ENCODE results near the gene EHD1.
A peak's percentile ranks its signal among the peaks of the same experiment; 100 is the strongest.

Gene EHD1

DNA sequence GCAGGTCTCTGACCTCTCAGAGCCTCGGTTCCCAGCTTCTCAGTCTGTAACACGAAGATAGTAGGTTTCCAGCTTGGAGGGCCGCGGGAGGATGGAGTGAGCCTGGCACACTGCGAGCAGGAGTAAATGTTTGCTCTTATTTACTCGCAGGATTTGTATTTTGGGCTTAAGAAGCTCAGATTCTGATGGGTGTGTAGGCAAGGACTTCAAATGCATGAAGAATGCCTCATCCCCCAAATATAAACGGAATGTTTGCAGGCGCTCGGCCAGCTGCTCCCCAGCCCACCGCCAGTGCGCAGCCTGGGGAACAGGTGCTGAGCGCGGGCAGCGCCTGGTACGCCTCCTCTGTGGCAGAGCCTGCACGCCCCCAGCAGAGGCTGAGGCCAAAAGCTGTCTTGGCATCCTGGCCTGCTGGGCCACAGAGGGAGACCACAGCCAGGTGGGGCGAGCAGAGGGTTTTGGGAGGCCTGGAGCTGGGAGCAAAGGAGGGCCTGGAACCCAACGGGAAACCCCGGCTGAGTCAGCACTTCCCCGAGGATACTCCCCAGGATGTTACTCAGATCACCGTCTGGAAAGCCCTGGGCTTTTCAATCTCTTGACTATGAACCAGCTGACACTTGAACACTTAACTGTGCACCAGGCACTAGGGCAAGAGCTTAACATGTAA, 9.4 kb downstream of the EHD1 start:
- no peaks in the 10 kb centered on the region for H3K9me3 ChIP-seq (ENCODE audit: control insufficient read depth, insufficient read depth, low read length)
- peaks cover 100% of the 10 kb centered on the region for H3K4me1 ChIP-seq (ENCODE audit: control insufficient read depth, low read length)
- peaks cover 89% of the 10 kb centered on the region for H3K79me2 ChIP-seq (ENCODE audit: control insufficient read depth, low read length)
- H3K27ac ChIP-seq (ENCODE audit: low read depth, low read length), result peak overlapping the region; percentile 96
- TF ChIP-seq, protein P1, sequence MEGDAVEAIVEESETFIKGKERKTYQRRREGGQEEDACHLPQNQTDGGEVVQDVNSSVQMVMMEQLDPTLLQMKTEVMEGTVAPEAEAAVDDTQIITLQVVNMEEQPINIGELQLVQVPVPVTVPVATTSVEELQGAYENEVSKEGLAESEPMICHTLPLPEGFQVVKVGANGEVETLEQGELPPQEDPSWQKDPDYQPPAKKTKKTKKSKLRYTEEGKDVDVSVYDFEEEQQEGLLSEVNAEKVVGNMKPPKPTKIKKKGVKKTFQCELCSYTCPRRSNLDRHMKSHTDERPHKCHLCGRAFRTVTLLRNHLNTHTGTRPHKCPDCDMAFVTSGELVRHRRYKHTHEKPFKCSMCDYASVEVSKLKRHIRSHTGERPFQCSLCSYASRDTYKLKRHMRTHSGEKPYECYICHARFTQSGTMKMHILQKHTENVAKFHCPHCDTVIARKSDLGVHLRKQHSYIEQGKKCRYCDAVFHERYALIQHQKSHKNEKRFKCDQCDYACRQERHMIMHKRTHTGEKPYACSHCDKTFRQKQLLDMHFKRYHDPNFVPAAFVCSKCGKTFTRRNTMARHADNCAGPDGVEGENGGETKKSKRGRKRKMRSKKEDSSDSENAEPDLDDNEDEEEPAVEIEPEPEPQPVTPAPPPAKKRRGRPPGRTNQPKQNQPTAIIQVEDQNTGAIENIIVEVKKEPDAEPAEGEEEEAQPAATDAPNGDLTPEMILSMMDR (IDR thresholded peaks at IDR 0.05; ENCODE audit: low read depth, low read length, poor library complexity, severe bottlenecking), result no peak
- TF ChIP-seq EZH2phosphoT487 (IDR thresholded peaks at IDR 0.05; ENCODE audit: borderline replicate concordance, low read length), result no peak
- H3F3A ChIP-seq (ENCODE audit: control insufficient read depth, insufficient read depth), result peaks cover 43% of the 10 kb centered on the region
- H3K27me3 ChIP-seq (ENCODE audit: control insufficient read depth, low read length), result no peaks in the 10 kb centered on the region
- peak overlapping the region; percentile 65 for H3K4me3 ChIP-seq (ENCODE audit: low read length)
- H3K4me2 ChIP-seq (ENCODE audit: low read length), result peak overlapping the region; percentile 84
- H3K9me2 ChIP-seq (replicated peaks; ENCODE audit: control insufficient read depth, low read length), result no peaks in the 10 kb centered on the region
- H3K36me3 ChIP-seq (ENCODE audit: control insufficient read depth, low read length), result peaks cover 78% of the 10 kb centered on the region
- no peaks in the 10 kb centered on the region for H4K20me1 ChIP-seq (ENCODE audit: control insufficient read depth, insufficient read depth, low read depth, low read length)

DNA sequence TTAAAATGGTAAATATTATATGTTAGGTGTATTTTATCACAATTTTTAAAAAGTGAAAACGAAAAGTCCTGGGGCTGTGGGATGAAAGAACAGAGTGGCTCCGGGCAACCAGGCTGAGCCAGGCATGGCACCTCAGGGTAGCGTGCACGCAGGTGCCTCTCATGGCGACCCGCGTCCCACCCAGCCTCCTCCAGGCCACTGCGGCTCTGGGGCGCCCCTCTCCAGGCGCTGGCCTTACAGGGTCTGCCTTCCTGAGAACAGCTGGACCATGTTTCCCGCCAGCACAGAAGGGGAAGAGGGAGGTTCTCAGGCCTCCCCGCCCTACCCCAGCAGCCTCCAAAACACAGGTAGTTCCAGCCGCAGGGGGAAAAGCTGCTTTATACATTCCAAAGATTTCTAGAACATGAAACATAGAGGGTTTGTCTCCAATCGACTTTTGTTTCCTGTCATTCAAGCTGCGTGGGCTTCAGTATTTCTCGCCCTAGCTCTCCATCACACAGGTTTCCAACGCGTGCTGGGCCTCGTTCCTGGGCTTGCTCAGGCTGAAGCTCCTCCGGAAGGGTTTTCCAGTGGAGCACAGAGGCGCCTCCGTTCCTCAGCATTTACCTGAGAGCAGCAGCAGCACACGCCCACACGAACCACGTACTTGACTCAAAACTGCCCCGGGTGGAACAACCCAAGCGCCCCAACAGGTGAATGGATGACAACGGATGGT, 10.5 kb downstream of the EHD1 start:
- no peaks in the 10 kb centered on the region for H3K9me2 ChIP-seq (replicated peaks; ENCODE audit: control insufficient read depth, low read length)
- H3K79me2 ChIP-seq (ENCODE audit: control insufficient read depth, low read length), result peaks cover 90% of the 10 kb centered on the region
- H3K4me3 ChIP-seq (ENCODE audit: low read length), result peak overlapping the region; percentile 65
- no peaks in the 10 kb centered on the region for H3K9me3 ChIP-seq (ENCODE audit: control insufficient read depth, insufficient read depth, low read length)
- H4K20me1 ChIP-seq (ENCODE audit: control insufficient read depth, insufficient read depth, low read depth, low read length), result no peaks in the 10 kb centered on the region
- peaks cover 100% of the 10 kb centered on the region for H3K4me1 ChIP-seq (ENCODE audit: control insufficient read depth, low read length)
- H3K4me2 ChIP-seq (ENCODE audit: low read length), result peak overlapping the region; percentile 84
- H3K36me3 ChIP-seq (ENCODE audit: control insufficient read depth, low read length), result peaks cover 81% of the 10 kb centered on the region
- no peak for TF ChIP-seq EZH2phosphoT487 (IDR thresholded peaks at IDR 0.05; ENCODE audit: borderline replicate concordance, low read length)
- TF ChIP-seq, protein P1 (IDR thresholded peaks at IDR 0.05; ENCODE audit: low read depth, low read length, poor library complexity, severe bottlenecking), result no peak
- no peaks in the 10 kb centered on the region for H3K27me3 ChIP-seq (ENCODE audit: control insufficient read depth, low read length)
- peaks cover 49% of the 10 kb centered on the region for H3F3A ChIP-seq (ENCODE audit: control insufficient read depth, insufficient read depth)
- H3K27ac ChIP-seq (ENCODE audit: low read depth, low read length), result peak overlapping the region; percentile 96

DNA sequence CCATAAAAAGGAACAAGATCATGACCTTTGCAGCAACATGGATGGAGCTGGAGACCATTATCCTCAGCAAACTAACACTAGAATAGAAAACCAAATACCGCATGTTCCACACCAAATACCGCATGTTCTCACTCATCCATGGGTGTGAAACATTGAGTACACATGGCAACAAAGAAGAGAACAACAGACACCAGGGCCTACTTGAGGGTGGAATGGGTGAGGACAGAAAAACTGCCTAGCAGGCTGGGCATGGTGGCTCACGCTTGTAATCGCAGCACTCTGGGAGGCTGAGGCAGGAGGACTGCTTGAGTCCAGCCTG, 12.3 kb downstream of the EHD1 start:
- Histone ChIP-seq H3K9me3 (ENCODE audit: control insufficient read depth, insufficient read depth, low read length) (no peaks in the 10 kb centered on the region), H3K9me2 (replicated peaks; ENCODE audit: control insufficient read depth, low read length) (no peaks in the 10 kb centered on the region), H3K79me2 (ENCODE audit: control insufficient read depth, low read length) (peaks cover 87% of the 10 kb centered on the region), H3K36me3 (ENCODE audit: control insufficient read depth, low read length) (peaks cover 78% of the 10 kb centered on the region), H3K4me1 (ENCODE audit: control insufficient read depth, low read length) (peaks cover 100% of the 10 kb centered on the region), H4K20me1 (ENCODE audit: control insufficient read depth, insufficient read depth, low read depth, low read length) (no peaks in the 10 kb centered on the region), H3F3A (ENCODE audit: control insufficient read depth, insufficient read depth) (peaks cover 67% of the 10 kb centered on the region), H3K4me3 (ENCODE audit: low read length) (peak overlapping the region; percentile 71), H3K4me2 (ENCODE audit: low read length) (peak overlapping the region; percentile 84), H3K27ac (ENCODE audit: low read depth, low read length) (peak overlapping the region; percentile 96), H3K27me3 (ENCODE audit: control insufficient read depth, low read length) (no peaks in the 10 kb centered on the region)
- TF ChIP-seq, protein P1 (IDR thresholded peaks at IDR 0.05; ENCODE audit: low read depth, low read length, poor library complexity, severe bottlenecking), result no peak
- TF ChIP-seq EZH2phosphoT487 (IDR thresholded peaks at IDR 0.05; ENCODE audit: borderline replicate concordance, low read length), result no peak
